Neural progenitor cell (in vitro differentiated cells): ENCODE measurements around the gene ADM2.

Source experiments
- EZH2 ChIP-seq: fragments of 200-600 bp; sonication (generic); IDR thresholded peaks from 2 replicates; pipeline ENCODE4 v1.6.1; 2017; ENCODE audit warnings: antibody characterized with exemption, mild to moderate bottlenecking, moderate library complexity
- TF ChIP-seq, protein P1 (sequence below): fragments of 200-600 bp; sonication (generic); IDR thresholded peaks from 2 replicates; pipeline ENCODE4 v1.5.1; 2017; ENCODE audit warnings: antibody characterized with exemption, mild to moderate bottlenecking

DNA sequence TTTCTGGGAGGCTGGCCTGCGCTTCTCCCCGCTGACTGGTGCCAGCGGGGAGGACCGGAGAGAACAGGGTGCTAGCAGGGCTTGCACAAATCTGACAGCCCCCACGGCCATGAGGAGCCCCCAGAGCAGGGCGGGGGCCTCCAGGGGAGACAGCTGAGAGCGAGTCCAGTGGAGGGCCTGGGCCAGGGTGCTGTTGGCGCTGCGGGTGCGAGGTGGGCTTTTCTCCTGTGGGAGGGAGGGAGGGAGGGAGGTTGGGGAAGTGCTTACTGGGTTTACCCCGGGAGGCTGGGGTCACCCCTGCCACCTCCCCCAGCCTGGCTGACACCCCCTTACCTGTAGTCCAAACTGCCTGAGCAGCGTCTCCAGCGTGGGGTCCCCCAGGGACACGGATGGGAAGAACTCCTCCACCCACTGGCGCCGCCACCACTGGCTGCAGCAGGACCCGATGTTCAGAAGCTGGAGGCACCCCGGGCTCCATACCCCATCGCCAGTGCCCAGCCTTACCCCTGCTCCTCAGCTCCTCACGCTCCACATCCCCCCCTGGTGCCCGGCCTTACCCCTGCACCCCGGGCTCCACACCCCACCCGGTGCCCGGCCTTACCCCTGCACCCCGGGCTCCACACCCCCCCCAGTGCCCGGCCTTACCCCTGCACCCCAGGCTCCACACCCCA is 22.3 kb downstream of the ADM2 start:
- TF ChIP-seq, protein P1, sequence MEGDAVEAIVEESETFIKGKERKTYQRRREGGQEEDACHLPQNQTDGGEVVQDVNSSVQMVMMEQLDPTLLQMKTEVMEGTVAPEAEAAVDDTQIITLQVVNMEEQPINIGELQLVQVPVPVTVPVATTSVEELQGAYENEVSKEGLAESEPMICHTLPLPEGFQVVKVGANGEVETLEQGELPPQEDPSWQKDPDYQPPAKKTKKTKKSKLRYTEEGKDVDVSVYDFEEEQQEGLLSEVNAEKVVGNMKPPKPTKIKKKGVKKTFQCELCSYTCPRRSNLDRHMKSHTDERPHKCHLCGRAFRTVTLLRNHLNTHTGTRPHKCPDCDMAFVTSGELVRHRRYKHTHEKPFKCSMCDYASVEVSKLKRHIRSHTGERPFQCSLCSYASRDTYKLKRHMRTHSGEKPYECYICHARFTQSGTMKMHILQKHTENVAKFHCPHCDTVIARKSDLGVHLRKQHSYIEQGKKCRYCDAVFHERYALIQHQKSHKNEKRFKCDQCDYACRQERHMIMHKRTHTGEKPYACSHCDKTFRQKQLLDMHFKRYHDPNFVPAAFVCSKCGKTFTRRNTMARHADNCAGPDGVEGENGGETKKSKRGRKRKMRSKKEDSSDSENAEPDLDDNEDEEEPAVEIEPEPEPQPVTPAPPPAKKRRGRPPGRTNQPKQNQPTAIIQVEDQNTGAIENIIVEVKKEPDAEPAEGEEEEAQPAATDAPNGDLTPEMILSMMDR = no peak
- no peak for TF ChIP-seq EZH2
